K562 (cell line): Measurements from ENCODE around the gene SH3BGRL3. TPM values are rescaled to one million over a fixed set of nuclear protein-coding genes. Genes with fewer than 3 reads are reported as not detected.

Source experiments
- ATF3 ChIP-seq, 2 experiments: fragments of 450-650 bp in 1 of 2; sonication (generic) in 1 of 2; formaldehyde crosslinking in 1 of 2; IDR thresholded peaks in 1 of 2; conservative IDR thresholded peaks in 1 of 2; 2 replicates each; pipeline versions ENCODE4 v1.6.1 to v1.8.1; 2016 to 2023; ENCODE audit warnings: mild to moderate bottlenecking in 2 of 2, moderate library complexity in 2 of 2, inconsistent platforms in 1 of 2, missing genetic modification reagents in 1 of 2
- CAMTA2 ChIP-seq: fragments of 250-450 bp; sonication (Bioruptor Pico); conservative IDR thresholded peaks from 2 replicates; pipeline ENCODE4 v1.5.1; 2022
- CHAMP1 ChIP-seq: fragments of 450-650 bp; IDR thresholded peaks from 2 replicates; pipeline ENCODE4 v1.6.1; 2016; ENCODE audit warnings: mild to moderate bottlenecking
- DEAF1 ChIP-seq: fragments of 450-650 bp; formaldehyde crosslinking; IDR thresholded peaks from 2 replicates; pipeline ENCODE4 v1.4.0; 2020; ENCODE audit warnings: mild to moderate bottlenecking, moderate library complexity
- FOSL1 ChIP-seq: fragments of 200-800 bp; sonication (Bioruptor generic); conservative IDR thresholded peaks from 2 replicates; pipeline ENCODE4 v1.6.1; 2016; ENCODE audit warnings: missing genetic modification characterization, missing compliant biosample characterization
- MTA1 ChIP-seq: fragments of 450-650 bp; IDR thresholded peaks from 2 replicates; pipeline ENCODE4 v1.6.1; 2017; ENCODE audit warnings: borderline replicate concordance
- NCOA2 ChIP-seq, 2 experiments: fragments of 450-650 bp; IDR thresholded peaks; 2 replicates each; pipeline ENCODE4 v1.6.1; 2018; ENCODE audit warnings: mild to moderate bottlenecking in 2 of 2, moderate library complexity in 1 of 2; ENCODE audit not compliant: partially characterized antibody in 2 of 2
- POLR2H ChIP-seq: IDR thresholded peaks from 2 replicates; pipeline ENCODE4 v1.6.1; 2016; ENCODE audit warnings: missing genetic modification characterization, low read depth, mild to moderate bottlenecking, control low read depth, missing compliant biosample characterization, moderate library complexity
- POLR3G ChIP-seq: IDR thresholded peaks from 2 replicates; pipeline ENCODE4 v1.6.1; 2011; ENCODE audit not compliant: insufficient read length, insufficient replicate concordance; ENCODE audit errors: extremely low read depth
- RBM14 ChIP-seq: fragments of 200-400 bp; formaldehyde crosslinking; IDR thresholded peaks from 2 replicates; pipeline ENCODE4 v1.6.1; 2018; ENCODE audit warnings: low read depth, mild to moderate bottlenecking, low read length, moderate library complexity, borderline replicate concordance; ENCODE audit not compliant: insufficient read depth
- SIN3B ChIP-seq: fragments of 450-650 bp; IDR thresholded peaks from 2 replicates; pipeline ENCODE4 v1.6.1; 2017; ENCODE audit warnings: low read depth, mild to moderate bottlenecking, moderate library complexity
- SMARCE1 ChIP-seq: fragments of 450-650 bp; IDR thresholded peaks from 2 replicates; pipeline ENCODE4 v1.7.1; 2016; ENCODE audit warnings: mild to moderate bottlenecking
- TEAD4 ChIP-seq, 2 experiments: sonication (generic) in 1 of 2; formaldehyde crosslinking in 1 of 2; IDR thresholded peaks; 2 replicates each; pipeline versions ENCODE4 v1.6.1 to v1.8.0; 2012 to 2022; ENCODE audit warnings: borderline replicate concordance in 1 of 2, inconsistent platforms in 1 of 2, low read length in 1 of 2, mild to moderate bottlenecking in 1 of 2, missing genetic modification reagents in 1 of 2
- THRAP3 ChIP-seq: fragments of 450-650 bp; IDR thresholded peaks from 2 replicates; pipeline ENCODE4 v1.6.1; 2016; ENCODE audit warnings: mild to moderate bottlenecking, inconsistent platforms, borderline replicate concordance
- ZBTB26 ChIP-seq: fragments of 450-650 bp; formaldehyde crosslinking; IDR thresholded peaks from 2 replicates; pipeline ENCODE4 v1.4.0; 2022; ENCODE audit warnings: missing genetic modification characterization
- ZNF133 ChIP-seq: fragments of 250-450 bp; sonication (Bioruptor Pico); IDR thresholded peaks from 2 replicates; pipeline ENCODE4 v1.4.0; 2020; ENCODE audit warnings: mild to moderate bottlenecking
- ZNF184 ChIP-seq: sonication (generic); formaldehyde crosslinking; IDR thresholded peaks from 2 replicates; pipeline ENCODE4 v1.5.0; 2020; ENCODE audit warnings: missing genetic modification reagents
- ZNF384 ChIP-seq: IDR thresholded peaks from 2 replicates; pipeline ENCODE4 v1.6.1; 2012; ENCODE audit warnings: low read depth, low read length, improper control_type of control experiment
- ZNF444 ChIP-seq: fragments of 250-450 bp; sonication (Bioruptor Pico); IDR thresholded peaks from 2 replicates; pipeline ENCODE4 v1.4.0; 2020; ENCODE audit warnings: mild to moderate bottlenecking, moderate library complexity
- ZNF699 ChIP-seq: fragments of 250-450 bp; sonication (Bioruptor Pico); IDR thresholded peaks from 2 replicates; pipeline ENCODE4 v1.8.0; 2021; ENCODE audit warnings: mild to moderate bottlenecking, moderate library complexity; ENCODE audit not compliant: insufficient replicate concordance
- ZNF77 ChIP-seq: fragments of 250-450 bp; sonication (Bioruptor Pico); IDR thresholded peaks from 2 replicates; pipeline ENCODE4 v1.5.0; 2020
- polyA plus RNA-seq, 8 experiments: library from polyadenylated mRNA; depleted of rRNA in 4 of 8; stranded (reverse) in 5 of 8; unstranded in 3 of 8; fragments of >200 nt; fragmentation: Nextera tagmentation in 2 of 8; fragmentation: Illumina TruSeq in 1 of 8; extraction: Ambion mirVana in 2 of 8; extraction: Trizol in 1 of 8; gene quantifications; 2 replicates each; pipeline versions ENCODE4 v1.2.1 to v1.2.3, GENCODE V29; 2011 to 2014; ENCODE audit warnings: inconsistent platforms in 1 of 8, missing spikeins in 1 of 8
- total RNA-seq, 7 experiments: library from RNA; depleted of rRNA in 6 of 7; stranded (reverse); fragments of >200 nt in 6 of 7; fragmentation: Illumina TruSeq in 2 of 7; extraction: Trizol in 2 of 7; gene quantifications; 2 replicates each; pipeline versions ENCODE4 v1.2.1 to v1.2.3, GENCODE V29; 2011 to 2021; ENCODE audit warnings: low replicate concordance in 1 of 7

SH3BGRL3 gene
- total and polyA plus RNA-seq, 9 of the 15 experiments (the other 6 are each of a cell fraction or from before 2014, with no cell fraction given), result 30.3 to 140 (median 54.2) TPM

GRCh38 chr1:26268290-26269197 lies 11.3 kb upstream of the SH3BGRL3 start (continued):
- TF ChIP-seq ZNF699 (CRISPR knock-in tag) (no peak), ATF3 (IDR thresholded peaks at IDR 0.05) (peak; percentile 77), ATF3 (CRISPR knock-in tag; conservative IDR thresholded peaks at IDR 0.05) (no peak), SMARCE1 (peak; percentile 64; the same call in 1 of the 2 replicates), NCOA2 (IDR thresholded peaks at IDR 0.05; ENCODE audit: partially characterized antibody in 2 of 2) (no peak), ZNF133 (CRISPR knock-in tag) (no peak), FOSL1 (tag) (peak; percentile 55), SIN3B (no peak), MTA1 (peak; percentile 55; the same call in 1 of the 2 replicates), DEAF1 (CRISPR knock-in tag) (no peak), CAMTA2 (CRISPR knock-in tag) (no peak), ZNF184 (CRISPR knock-in tag) (no peak), TEAD4 (IDR thresholded peaks at IDR 0.05; ENCODE audit: low read length) (no peak), TEAD4 (CRISPR knock-in tag; IDR thresholded peaks at IDR 0.05; ENCODE audit: borderline replicate concordance) (0 out of 2 replicates have a peak, but pooled peaks have one; percentile 23), POLR2H (tag) (no peak), ZNF77 (CRISPR knock-in tag) (no peak), RBM14 (no peak), POLR3G (no peak), THRAP3 (no peak), ZBTB26 (CRISPR knock-in tag) (no peak), ZNF444 (CRISPR knock-in tag) (no peak), CHAMP1 (peak; percentile 11; the same call in 1 of the 2 replicates), ZNF384 (no peak)
